Stomach (tissue), 4 donors: ENCODE measurements around the gene BCL11B.

Experiments used
- CTCF ChIP-seq, 7 experiments: fragments of 450-650 bp in 4 of 7; fragments of 200-600 bp in 3 of 7; sonication (generic) in 3 of 7; IDR thresholded peaks; one replicate each; pipeline ENCODE4 v1.5.1; 2016 to 2019; ENCODE audit warnings: antibody characterized with exemption in 7 of 7, control low read depth in 2 of 7, mild to moderate bottlenecking in 1 of 7
- EP300 ChIP-seq: sonication (generic); formaldehyde crosslinking; IDR thresholded peaks from one replicate; pipeline ENCODE4 v1.6.1; 2017; ENCODE audit warnings: antibody characterized with exemption

DNA sequence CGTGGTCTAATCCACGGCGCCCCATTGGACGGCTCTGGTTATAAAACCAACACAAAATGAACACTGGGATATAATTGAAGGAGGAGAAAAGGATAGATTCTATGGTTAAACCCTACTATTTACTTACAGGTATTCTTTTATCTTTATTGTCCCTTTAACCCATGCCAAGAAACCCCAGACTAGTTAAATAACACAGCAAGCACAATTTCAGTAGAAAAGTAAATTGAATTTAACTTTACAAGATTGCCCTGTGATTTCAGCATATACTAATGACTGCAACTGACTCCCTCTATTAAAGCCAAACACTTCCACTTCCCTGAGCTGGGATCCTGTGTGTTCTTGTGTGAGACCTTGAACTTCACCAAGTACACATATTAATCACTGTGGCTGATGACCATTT is 45.3 kb downstream of the BCL11B start:
- TF ChIP-seq CTCF (IDR thresholded peaks at IDR 0.05) (no peak), EP300 (no peak)
